HepG2 (cell line): ENCODE measurements around the gene PPP4C. TPM values are rescaled to one million over a fixed set of nuclear protein-coding genes. Genes with fewer than 3 reads are reported as not detected.

Experiments
- FIP1L1 ChIP-seq: fragments of 200-400 bp; formaldehyde crosslinking; IDR thresholded peaks from 2 replicates; pipeline ENCODE4 v1.6.1; 2018; ENCODE audit warnings: low read depth, mild to moderate bottlenecking, low read length, moderate library complexity, borderline replicate concordance; ENCODE audit not compliant: insufficient read depth
- HNF4A ChIP-seq: sonication (generic); formaldehyde crosslinking; IDR thresholded peaks from 2 replicates; pipeline ENCODE4 v1.4.0; 2020; ENCODE audit warnings: missing genetic modification reagents
- HNRNPH1 ChIP-seq: fragments of 200-400 bp; formaldehyde crosslinking; optimal IDR thresholded peaks from 2 replicates; pipeline ENCODE3; 2017; ENCODE audit warnings: mild to moderate bottlenecking, low read depth, low read length
- MATR3 ChIP-seq: sonication (generic); formaldehyde crosslinking; IDR thresholded peaks from 2 replicates; pipeline ENCODE4 v1.4.0; 2020; ENCODE audit warnings: missing genetic modification reagents
- NRL ChIP-seq: sonication (generic); formaldehyde crosslinking; IDR thresholded peaks from 2 replicates; pipeline ENCODE4 v1.5.0; 2020; ENCODE audit warnings: missing genetic modification reagents, mild to moderate bottlenecking, moderate library complexity, borderline replicate concordance
- PHF20 ChIP-seq: sonication (generic); formaldehyde crosslinking; IDR thresholded peaks from 2 replicates; pipeline ENCODE4 v1.5.0; 2020; ENCODE audit warnings: mild to moderate bottlenecking, missing genetic modification reagents
- SALL1 ChIP-seq: sonication (generic); formaldehyde crosslinking; IDR thresholded peaks from 2 replicates; pipeline ENCODE4 v1.8.0; 2022; ENCODE audit warnings: mild to moderate bottlenecking, missing genetic modification reagents
- SIN3B ChIP-seq: fragments of 150-350 bp; IDR thresholded peaks from 2 replicates; pipeline ENCODE4 v1.6.1; 2014; ENCODE audit warnings: low read length
- SMARCE1 ChIP-seq: fragments of 450-650 bp; IDR thresholded peaks from 2 replicates; pipeline ENCODE4 v1.6.1; 2017; ENCODE audit warnings: borderline replicate concordance
- SP140L ChIP-seq: sonication (generic); formaldehyde crosslinking; IDR thresholded peaks from 2 replicates; pipeline ENCODE4 v1.4.0; 2020; ENCODE audit warnings: missing genetic modification reagents, borderline replicate concordance
- TEAD2 ChIP-seq: sonication (generic); formaldehyde crosslinking; IDR thresholded peaks from 2 replicates; pipeline ENCODE4 v1.9.0; 2021; ENCODE audit warnings: missing genetic modification reagents
- ZFP37 ChIP-seq: sonication (generic); formaldehyde crosslinking; IDR thresholded peaks from 2 replicates; pipeline ENCODE4 v1.4.0; 2020; ENCODE audit warnings: missing genetic modification reagents, borderline replicate concordance
- ZIK1 ChIP-seq: sonication (generic); formaldehyde crosslinking; IDR thresholded peaks from 2 replicates; pipeline ENCODE4 v1.5.0; 2020; ENCODE audit warnings: mild to moderate bottlenecking, low read depth, missing genetic modification reagents, borderline replicate concordance
- ZKSCAN1 ChIP-seq: fragments of 150-350 bp; IDR thresholded peaks from 2 replicates; pipeline ENCODE4 v1.6.1; 2014; ENCODE audit warnings: low read length
- ZKSCAN5 ChIP-seq: sonication (generic); formaldehyde crosslinking; IDR thresholded peaks from 2 replicates; pipeline ENCODE4 v1.5.1; 2020; ENCODE audit warnings: mild to moderate bottlenecking, missing genetic modification reagents
- ZNF232 ChIP-seq: sonication (generic); formaldehyde crosslinking; IDR thresholded peaks from 2 replicates; pipeline ENCODE4 v1.4.0; 2020; ENCODE audit warnings: missing genetic modification reagents, borderline replicate concordance
- ZNF644 ChIP-seq: IDR thresholded peaks from 2 replicates; pipeline ENCODE4 v1.6.1; 2016; ENCODE audit warnings: low read depth
- ZNF776 ChIP-seq: sonication (generic); formaldehyde crosslinking; IDR thresholded peaks from 2 replicates; pipeline ENCODE4 v1.4.0; 2020; ENCODE audit warnings: mild to moderate bottlenecking, missing genetic modification reagents
- polyA plus RNA-seq, 8 experiments: library from polyadenylated mRNA; depleted of rRNA in 3 of 8; stranded (reverse) in 7 of 8; unstranded in 1 of 8; fragments of >200 nt; fragmentation: Illumina TruSeq in 4 of 8; extraction: Trizol in 4 of 8; gene quantifications; 2 replicates each; pipeline versions ENCODE4 v1.2.1 to v1.2.3, GENCODE V29; 2011 to 2016; ENCODE audit warnings: low read depth in 4 of 8, missing spikeins in 1 of 8, mixed read lengths in 1 of 8; ENCODE audit not compliant: insufficient read depth in 1 of 8
- total RNA-seq, 5 experiments: library from RNA; depleted of rRNA; stranded (reverse); fragments of >200 nt; fragmentation: Illumina TruSeq; extraction: Trizol; gene quantifications; 2 replicates each; pipeline ENCODE4 v1.2.3, GENCODE V29; 2016; ENCODE audit warnings: low read depth in 1 of 5
- TF ChIP-seq, protein P1 (sequence below), 2 experiments: sonication (generic) in 1 of 2; formaldehyde crosslinking in 1 of 2; IDR thresholded peaks; 2 replicates each; pipeline versions ENCODE4 v1.6.1 to v1.9.0; 2014 to 2022; ENCODE audit warnings: antibody characterized with exemption in 1 of 2, borderline replicate concordance in 1 of 2, inconsistent platforms in 1 of 2, low read depth in 1 of 2, missing genetic modification reagents in 1 of 2
- TF ChIP-seq, protein P2 (sequence below): sonication (generic); formaldehyde crosslinking; conservative IDR thresholded peaks from 2 replicates; pipeline ENCODE4 v1.8.0; 2022; ENCODE audit warnings: mild to moderate bottlenecking, moderate library complexity, missing genetic modification reagents

PPP4C gene
- total and polyA plus RNA-seq, 2 of the 13 experiments (the other 11 are each of a cell fraction or from before 2014, with no cell fraction given), result 176 to 220 TPM

DNA sequence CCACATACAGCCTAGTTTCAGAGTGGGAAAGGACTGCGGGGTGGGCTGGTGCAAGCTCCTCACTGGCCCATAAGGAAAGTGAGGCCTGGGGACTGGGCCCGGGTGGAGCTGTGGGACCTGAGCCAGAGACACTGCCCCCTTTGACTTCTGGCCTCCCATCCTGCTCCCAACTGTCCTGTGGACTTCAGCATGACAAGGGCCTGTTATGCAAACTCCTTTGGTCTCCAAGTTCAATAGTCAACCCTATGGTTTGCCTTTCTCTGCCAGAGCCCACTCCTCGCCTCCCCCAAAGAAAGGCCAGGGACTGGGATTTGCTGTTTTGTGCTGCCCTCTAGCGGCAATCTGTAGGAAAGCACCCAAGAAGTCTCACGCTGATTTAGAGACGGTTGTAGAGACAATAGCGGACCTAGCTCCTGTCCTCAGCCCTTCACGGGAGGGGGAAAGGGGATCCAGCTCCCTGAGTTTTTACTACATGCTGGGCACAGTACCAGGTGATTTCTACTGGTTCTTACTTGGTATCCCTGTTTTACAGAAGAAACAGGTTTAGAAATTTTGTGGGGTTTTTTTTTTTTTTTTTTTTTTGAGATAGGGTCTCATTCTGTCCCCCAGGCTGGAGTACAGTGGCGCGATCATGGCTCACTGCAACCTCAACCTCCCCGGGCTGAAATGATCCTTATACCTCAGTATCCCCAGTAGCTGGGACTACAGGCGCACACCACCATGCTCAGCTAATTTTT is 43.5 kb upstream of the PPP4C start (continued):
- no peak for TF ChIP-seq SMARCE1
- TF ChIP-seq HNF4A (CRISPR knock-in tag), result peak; percentile 69
- TF ChIP-seq, protein P1, sequence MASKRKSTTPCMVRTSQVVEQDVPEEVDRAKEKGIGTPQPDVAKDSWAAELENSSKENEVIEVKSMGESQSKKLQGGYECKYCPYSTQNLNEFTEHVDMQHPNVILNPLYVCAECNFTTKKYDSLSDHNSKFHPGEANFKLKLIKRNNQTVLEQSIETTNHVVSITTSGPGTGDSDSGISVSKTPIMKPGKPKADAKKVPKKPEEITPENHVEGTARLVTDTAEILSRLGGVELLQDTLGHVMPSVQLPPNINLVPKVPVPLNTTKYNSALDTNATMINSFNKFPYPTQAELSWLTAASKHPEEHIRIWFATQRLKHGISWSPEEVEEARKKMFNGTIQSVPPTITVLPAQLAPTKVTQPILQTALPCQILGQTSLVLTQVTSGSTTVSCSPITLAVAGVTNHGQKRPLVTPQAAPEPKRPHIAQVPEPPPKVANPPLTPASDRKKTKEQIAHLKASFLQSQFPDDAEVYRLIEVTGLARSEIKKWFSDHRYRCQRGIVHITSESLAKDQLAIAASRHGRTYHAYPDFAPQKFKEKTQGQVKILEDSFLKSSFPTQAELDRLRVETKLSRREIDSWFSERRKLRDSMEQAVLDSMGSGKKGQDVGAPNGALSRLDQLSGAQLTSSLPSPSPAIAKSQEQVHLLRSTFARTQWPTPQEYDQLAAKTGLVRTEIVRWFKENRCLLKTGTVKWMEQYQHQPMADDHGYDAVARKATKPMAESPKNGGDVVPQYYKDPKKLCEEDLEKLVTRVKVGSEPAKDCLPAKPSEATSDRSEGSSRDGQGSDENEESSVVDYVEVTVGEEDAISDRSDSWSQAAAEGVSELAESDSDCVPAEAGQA (IDR thresholded peaks at IDR 0.05; ENCODE audit: low read depth), result no peak
- TF ChIP-seq, protein P1 (CRISPR knock-in tag; IDR thresholded peaks at IDR 0.05; ENCODE audit: borderline replicate concordance), result no peak
- TF ChIP-seq, protein P2, sequence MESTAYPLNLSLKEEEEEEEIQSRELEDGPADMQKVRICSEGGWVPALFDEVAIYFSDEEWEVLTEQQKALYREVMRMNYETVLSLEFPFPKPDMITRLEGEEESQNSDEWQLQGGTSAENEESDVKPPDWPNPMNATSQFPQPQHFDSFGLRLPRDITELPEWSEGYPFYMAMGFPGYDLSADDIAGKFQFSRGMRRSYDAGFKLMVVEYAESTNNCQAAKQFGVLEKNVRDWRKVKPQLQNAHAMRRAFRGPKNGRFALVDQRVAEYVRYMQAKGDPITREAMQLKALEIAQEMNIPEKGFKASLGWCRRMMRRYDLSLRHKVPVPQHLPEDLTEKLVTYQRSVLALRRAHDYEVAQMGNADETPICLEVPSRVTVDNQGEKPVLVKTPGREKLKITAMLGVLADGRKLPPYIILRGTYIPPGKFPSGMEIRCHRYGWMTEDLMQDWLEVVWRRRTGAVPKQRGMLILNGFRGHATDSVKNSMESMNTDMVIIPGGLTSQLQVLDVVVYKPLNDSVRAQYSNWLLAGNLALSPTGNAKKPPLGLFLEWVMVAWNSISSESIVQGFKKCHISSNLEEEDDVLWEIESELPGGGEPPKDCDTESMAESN (CRISPR knock-in tag), result no peak
- TF ChIP-seq ZKSCAN1, result no peak
- TF ChIP-seq ZFP37 (CRISPR knock-in tag), result no peak
- no peak for TF ChIP-seq PHF20 (CRISPR knock-in tag)
- peak; percentile 38; the same call in 1 of the 2 replicates for TF ChIP-seq SALL1 (CRISPR knock-in tag)
- no peak for TF ChIP-seq ZKSCAN5
- no peak for TF ChIP-seq ZNF776 (CRISPR knock-in tag)
- no peak for TF ChIP-seq HNRNPH1
- TF ChIP-seq ZNF644, result no peak
- TF ChIP-seq TEAD2 (CRISPR knock-in tag), result no peak
- TF ChIP-seq FIP1L1, result no peak
- no peak for TF ChIP-seq ZNF232 (CRISPR knock-in tag)
- TF ChIP-seq ZIK1, result no peak
- TF ChIP-seq SIN3B, result no peak
- no peak for TF ChIP-seq MATR3 (CRISPR knock-in tag)
- no peak for TF ChIP-seq NRL
- no peak for TF ChIP-seq SP140L
